HG03521 (cell line): Measurements from ENCODE around the gene S100A6.

ENCODE experiments used
- ATAC-seq: cut with Tn5 transposase; IDR thresholded peaks from one replicate; pipeline ENCODE4 v1.9.1; 2021; ENCODE audit warnings: mild to moderate bottlenecking, moderate library complexity; ENCODE audit not compliant: unreplicated experiment

The S100A6 gene

GRCh38 chr1:153546796-153547559, 11.2 kb upstream of the S100A6 start:
- ATAC-seq, result no peak

GRCh38 chr1:153546371-153546770, 10.6 kb upstream of the S100A6 start:
- no peak for ATAC-seq

GRCh38 chr1:153545067-153546055, 9.6 kb upstream of the S100A6 start, which contains the start of gene S100A4:
Gene S100A4 (minus strand): TSS chr1:153545806. CDS start chr1:153544794, 1,012 bp downstream.
- ATAC-seq, result no peak

DNA sequence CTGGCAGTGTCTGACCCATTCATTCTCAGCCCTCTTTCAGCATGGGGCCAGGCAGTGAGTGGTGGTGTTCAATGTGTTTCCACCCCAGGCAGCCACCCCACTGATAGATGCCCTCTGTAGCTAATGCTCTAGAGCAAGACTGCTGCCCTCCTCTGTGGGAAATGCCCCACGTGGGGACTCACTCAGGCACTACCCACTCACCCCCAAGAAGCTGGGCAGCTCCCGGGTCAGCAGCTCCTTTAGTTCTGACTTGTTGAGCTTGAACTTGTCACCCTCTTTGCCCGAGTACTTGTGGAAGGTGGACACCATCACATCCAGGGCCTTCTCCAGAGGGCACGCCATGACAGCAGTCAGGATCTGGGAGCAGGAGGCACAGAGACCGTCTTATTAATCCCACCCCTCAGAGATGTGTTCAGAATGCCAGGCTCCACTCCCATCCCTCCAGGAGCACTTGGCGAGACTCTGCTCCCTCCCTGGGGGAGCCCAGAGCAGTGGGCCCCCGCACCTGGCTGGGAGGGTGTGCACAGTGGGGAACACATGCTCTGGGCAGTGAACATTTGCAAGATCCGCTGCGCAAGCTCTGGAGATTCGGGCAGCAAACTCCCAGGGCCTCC, 8.8 kb upstream of the S100A6 start:
- ATAC-seq, result no peak

GRCh38 chr1:153543736-153544135, 7.9 kb upstream of the S100A6 start:
- ATAC-seq, result no peak

- ATAC-seq, result no peak
These were observed 7.3 kb upstream of the S100A6 start for GRCh38 chr1:153542956-153543711.

- ATAC-seq, result no peak
These were observed 6.1 kb upstream of the S100A6 start for GRCh38 chr1:153541641-153542590.

DNA sequence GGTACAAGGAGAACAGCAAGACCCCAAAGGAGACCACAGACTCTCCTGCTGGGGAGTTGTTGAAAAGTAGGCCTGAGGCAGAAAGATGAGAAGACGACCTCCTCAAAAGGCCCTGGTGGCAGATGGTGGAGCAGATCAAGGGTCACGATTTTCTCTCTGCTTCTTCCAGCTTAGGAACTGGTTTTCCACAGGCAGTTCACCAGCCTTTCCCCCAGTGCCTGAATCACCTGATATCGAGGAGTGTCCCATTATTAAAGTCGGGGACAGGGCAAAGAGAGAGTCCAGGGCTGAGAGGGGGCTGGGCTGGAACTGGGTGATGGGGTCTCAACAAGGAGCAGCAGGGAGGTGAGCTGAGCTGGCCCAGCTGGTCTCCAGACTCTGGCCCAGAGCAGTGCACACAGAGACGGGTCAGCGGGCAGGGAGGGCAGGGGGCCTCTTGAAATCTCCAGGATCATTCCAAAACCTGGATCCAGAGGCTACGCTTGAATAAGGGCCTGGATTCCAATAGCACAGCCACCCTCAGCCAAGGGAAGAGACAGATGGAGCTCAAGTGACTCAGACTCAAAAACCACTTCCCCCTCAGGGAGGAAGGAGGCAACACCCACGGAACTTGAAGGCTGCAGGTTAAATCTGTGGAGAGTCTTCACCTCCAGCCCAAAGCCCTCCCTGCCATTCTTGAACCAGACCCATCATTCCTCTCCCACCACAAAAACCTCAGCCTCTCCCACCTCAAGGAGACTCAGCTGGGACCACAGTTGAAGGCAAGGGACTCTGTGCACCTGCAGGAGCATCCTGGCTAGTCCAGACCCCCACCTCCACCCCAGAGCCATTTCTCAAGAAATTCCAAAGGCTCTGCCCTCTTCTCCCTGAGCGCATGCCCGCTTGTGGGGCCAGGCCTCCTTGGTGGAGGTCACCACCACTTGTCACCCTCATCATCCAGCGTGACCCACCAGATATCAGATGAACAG, 4.9 kb upstream of the S100A6 start, which contains the start of gene S100A5:
TSS of gene S100A5 (minus strand) at position 541 of the 968 bp plus-strand sequence. CDS start 743 bp downstream, outside the sequence.
- ATAC-seq, result no peak

- ATAC-seq, result no peak
These were observed 3.8 kb upstream of the S100A6 start for GRCh38 chr1:153539395-153540093.

- no peak for ATAC-seq
These were observed 2.6 kb upstream of the S100A6 start for GRCh38 chr1:153538315-153538821.

- no peak for ATAC-seq
These were observed 1.6 kb upstream of the S100A6 start for GRCh38 chr1:153537376-153537730.

- no peak for ATAC-seq
These were observed 1.0 kb upstream of the S100A6 start for GRCh38 chr1:153536671-153537375.

- no peak for ATAC-seq
These were observed 350 bp upstream of the S100A6 start for GRCh38 chr1:153536012-153536670.

DNA sequence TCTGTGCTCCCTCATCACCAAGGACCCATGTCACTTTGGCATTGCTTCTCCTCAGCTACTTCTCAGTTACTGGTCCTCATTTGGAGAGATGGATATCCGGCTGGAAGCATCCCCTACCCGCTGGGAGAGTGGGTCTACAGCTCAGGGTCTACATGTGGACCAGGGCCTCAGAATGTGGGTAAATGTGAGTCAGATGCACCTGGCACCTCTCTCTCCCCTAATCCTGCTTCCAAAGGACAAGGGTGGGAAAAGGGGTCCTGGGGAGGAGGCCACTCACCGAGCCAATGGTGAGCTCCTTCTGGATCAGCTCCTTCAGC, 908 bp downstream of the S100A6 start:
- ATAC-seq, result no peak

DNA sequence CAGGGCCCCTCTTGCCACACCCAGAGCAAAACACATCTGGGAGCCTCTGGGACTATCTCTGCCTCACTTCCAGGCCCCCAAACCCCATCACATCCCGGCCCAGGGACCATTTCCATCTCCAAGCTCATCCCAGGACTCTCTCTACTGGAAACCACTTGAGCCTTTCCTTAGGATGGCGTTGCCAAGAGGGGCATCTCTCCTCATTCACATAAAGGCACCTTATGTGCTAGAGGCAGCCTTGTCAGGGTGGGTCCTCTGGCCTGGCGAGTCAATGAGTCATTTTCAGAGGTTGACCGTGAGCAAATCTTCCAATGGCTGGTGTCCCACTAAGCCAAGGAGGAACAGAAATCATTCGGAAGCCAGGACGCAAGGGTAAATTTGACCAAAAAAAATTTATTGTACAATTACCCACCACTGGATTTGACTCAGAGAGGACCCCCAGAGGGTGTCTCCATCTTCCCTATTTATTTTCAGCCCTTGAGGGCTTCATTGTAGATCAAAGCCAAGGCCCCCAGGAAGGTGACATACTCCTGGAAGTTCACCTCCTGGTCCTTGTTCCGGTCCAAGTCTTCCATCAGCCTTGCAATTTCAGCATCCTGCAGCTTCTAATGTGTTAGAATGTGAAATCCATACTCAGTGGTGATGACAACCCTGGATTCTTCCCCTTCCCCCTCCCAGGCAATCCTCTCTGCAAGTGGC, 1.4 kb downstream of the S100A6 start:
- no peak for ATAC-seq

DNA sequence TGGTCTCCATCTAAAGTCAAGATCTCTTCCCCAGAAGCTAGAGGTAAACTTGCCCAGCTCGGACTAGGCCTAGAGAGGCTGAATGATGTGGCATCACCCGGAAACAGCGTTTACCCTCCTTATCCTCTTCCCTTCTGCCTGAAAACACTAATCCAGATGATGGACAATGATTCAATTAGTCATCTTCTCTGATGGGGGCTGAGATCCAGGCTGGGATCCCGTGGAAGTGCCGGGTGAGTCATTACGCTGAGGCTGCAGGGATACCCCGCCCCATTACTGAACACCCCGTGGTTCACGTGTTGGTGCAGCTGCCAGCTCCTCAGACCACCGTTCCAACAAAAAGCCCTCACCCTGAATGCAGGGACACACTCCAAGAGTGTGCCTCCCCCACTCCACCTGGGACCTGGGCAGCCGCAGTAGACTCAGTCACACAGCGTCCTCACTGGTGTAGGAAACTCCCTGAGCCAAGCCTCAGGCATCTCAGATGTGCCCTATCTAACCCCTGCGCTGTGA, 2.0 kb downstream of the S100A6 start:
- ATAC-seq, result no peak
